HPDE6-E6E7 (cell line): Measurements from ENCODE around the gene RAD51B.

Experiments used
- DNase-seq: peaks from one replicate; pipeline ENCODE4 v3.0.0; 2011; ENCODE audit warnings: missing footprints; ENCODE audit errors: extremely low spot score

Gene RAD51B

GRCh38 chr14:68359837-68360552, 540.4 kb downstream of the RAD51B start:
- DNase-seq = no peak

- DNase-seq = no peak
These were observed 541.7 kb downstream of the RAD51B start for GRCh38 chr14:68361231-68361630.

GRCh38 chr14:68362846-68363245, 543.3 kb downstream of the RAD51B start:
- no peak for DNase-seq

GRCh38 chr14:68363466-68363842, 543.9 kb downstream of the RAD51B start:
- DNase-seq = no peak

- DNase-seq = no peak
These were observed 544.5 kb downstream of the RAD51B start for GRCh38 chr14:68363843-68364767.

GRCh38 chr14:68364792-68365192, 545.2 kb downstream of the RAD51B start:
- no peak for DNase-seq

- peak; percentile 17 for DNase-seq
These were observed 545.6 kb downstream of the RAD51B start for GRCh38 chr14:68365228-68365627.

- no peak for DNase-seq
These were observed 547.1 kb downstream of the RAD51B start for GRCh38 chr14:68366656-68367055.

GRCh38 chr14:68367536-68367935, 548.0 kb downstream of the RAD51B start:
- no peak for DNase-seq

GRCh38 chr14:68368850-68369249, 549.3 kb downstream of the RAD51B start:
- DNase-seq = no peak

GRCh38 chr14:68369281-68370056, 549.9 kb downstream of the RAD51B start:
- no peak for DNase-seq

GRCh38 chr14:68370057-68370360, 550.4 kb downstream of the RAD51B start:
- DNase-seq = no peak

- no peak for DNase-seq
These were observed 552.8 kb downstream of the RAD51B start for GRCh38 chr14:68372368-68372767.

GRCh38 chr14:68373124-68373646, 553.6 kb downstream of the RAD51B start:
- DNase-seq = no peak

- DNase-seq = no peak
These were observed 554.4 kb downstream of the RAD51B start for GRCh38 chr14:68373847-68374444.

GRCh38 chr14:68374682-68375081, 555.1 kb downstream of the RAD51B start:
- no peak for DNase-seq

- DNase-seq = no peak
These were observed 555.8 kb downstream of the RAD51B start for GRCh38 chr14:68375376-68375775.

GRCh38 chr14:68376067-68376779, 556.6 kb downstream of the RAD51B start:
- DNase-seq = no peak

- DNase-seq = no peak
These were observed 557.4 kb downstream of the RAD51B start for GRCh38 chr14:68377006-68377405.

GRCh38 chr14:68377459-68377858, 557.9 kb downstream of the RAD51B start:
- DNase-seq = no peak
